HG03139 (cell line): Measurements from ENCODE around the gene CCDC120.

Experiments
- ATAC-seq: cut with Tn5 transposase; IDR thresholded peaks from one replicate; pipeline ENCODE4 v1.9.1; 2021; ENCODE audit not compliant: unreplicated experiment

CCDC120 gene

DNA sequence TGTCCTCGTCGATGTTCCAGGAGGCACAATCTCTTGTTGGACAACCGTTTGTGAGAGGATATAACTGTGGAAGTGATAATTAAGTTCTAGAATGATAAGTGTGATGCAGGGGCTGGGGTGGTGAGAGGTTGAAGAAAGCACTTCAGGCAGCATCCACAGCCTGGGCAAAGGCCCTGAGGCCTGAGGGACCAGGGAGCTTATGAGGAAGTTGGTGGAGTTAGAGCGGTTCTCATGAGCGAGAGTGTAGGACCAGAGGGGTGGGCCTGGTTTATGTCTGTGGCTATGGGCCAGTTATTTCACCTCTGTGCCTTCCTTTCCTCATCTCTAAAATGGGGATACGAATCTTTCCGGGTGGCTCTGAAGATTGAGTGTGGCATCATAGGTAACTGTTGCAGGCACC lies 2.7 kb downstream of the CCDC120 start:
- ATAC-seq, result no peak

DNA sequence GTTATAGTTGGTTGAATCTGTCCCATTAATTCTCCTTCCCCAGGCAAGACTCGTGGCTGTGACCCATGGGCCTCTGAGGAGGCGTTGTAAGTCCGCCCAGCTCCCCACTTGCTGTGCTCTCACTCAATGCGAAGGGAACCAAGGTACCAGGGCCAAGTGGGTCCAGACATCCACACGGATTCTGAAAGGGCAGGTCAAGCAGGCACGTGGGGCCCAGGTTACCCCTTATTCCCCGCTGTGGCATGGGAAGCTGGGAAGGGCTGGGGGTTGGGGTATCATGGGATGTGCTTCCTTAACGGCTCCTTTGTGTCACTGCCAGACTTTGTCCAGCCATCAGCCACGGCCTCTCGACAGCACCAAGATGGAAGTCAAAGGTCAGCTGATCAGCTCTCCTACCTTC lies 3.1 kb downstream of the CCDC120 start:
- ATAC-seq, result no peak

GRCh38 chrX:49063715-49064114 lies 4.9 kb downstream of the CCDC120 start:
- no peak for ATAC-seq

GRCh38 chrX:49064303-49064702 lies 5.5 kb downstream of the CCDC120 start:
- no peak for ATAC-seq

GRCh38 chrX:49064735-49065134 lies 5.9 kb downstream of the CCDC120 start:
- no peak for ATAC-seq

GRCh38 chrX:49066278-49066677 lies 7.5 kb downstream of the CCDC120 start:
- ATAC-seq, result no peak

DNA sequence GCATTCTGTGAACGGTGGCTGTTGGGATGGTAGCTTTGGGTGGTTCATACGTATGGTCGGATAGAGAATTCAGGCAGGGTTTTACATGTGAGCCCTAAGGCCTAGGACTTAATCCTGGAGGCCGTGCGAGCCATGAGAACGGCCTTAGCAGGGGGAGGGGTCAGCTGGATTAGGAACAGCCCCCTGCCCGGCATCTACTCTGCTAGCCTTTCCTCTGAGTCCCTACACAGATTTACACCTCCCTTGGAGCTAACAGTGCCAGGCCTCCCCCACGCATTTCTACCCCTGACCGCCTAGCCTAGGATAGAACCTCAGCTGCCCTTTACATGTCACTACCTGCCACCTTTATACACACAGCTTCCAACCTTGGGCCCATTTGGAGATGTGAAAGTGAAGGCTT lies 7.9 kb downstream of the CCDC120 start:
- no peak for ATAC-seq

DNA sequence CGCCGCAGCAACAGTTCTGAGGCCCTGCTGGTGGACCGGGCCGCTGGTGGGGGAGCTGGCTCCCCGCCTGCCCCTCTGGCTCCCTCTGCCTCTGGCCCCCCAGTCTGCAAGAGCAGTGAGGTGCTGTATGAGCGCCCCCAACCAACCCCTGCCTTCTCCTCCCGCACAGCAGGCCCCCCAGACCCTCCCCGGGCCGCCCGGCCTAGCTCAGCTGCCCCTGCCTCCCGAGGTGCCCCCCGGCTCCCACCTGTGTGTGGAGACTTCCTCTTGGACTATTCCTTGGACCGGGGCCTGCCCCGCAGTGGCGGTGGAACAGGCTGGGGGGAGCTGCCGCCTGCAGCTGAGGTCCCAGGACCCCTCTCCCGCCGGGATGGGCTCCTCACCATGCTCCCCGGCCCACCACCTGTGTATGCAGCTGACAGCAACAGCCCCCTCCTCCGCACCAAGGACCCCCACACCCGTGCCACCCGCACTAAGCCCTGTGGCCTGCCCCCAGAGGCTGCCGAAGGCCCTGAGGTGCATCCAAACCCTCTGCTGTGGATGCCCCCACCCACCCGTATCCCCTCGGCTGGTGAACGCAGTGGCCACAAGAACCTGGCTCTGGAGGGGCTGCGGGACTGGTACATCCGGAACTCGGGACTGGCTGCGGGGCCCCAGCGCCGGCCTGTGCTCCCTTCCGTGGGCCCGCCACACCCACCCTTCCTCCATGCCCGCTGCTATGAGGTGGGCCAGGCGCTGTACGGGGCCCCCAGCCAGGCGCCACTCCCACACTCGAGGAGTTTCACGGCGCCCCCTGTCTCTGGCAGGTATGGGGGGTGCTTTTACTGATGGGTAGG lies 8.7 kb downstream of the CCDC120 start:
- no peak for ATAC-seq

- no peak for ATAC-seq
Observed at GRCh38 chrX:49069038-49069437, 10.2 kb downstream of the CCDC120 start.

- no peak for ATAC-seq
Observed at GRCh38 chrX:49070988-49071387, 12.2 kb downstream of the CCDC120 start.

- ATAC-seq, result no peak
Observed at GRCh38 chrX:49071877-49072711, 13.3 kb downstream of the CCDC120 start.

DNA sequence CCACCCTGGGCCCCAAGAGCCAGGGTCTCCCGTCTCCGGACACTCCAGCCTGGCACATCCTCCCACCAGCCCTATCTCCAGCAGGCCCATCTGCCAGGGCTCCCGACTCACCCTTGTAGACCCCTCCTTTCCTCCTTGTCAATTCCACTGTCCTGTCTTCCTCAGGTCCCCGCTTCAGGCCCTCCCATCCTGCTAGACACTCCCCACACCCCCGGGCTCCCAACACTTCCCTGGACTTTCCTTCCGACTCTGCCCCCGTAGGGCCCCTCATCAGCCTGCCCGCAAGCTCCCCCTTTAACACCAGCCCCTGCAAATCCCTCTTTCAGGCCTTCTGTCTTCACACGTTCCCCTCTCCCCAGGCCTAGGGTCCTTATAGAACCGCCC lies 13.9 kb downstream of the CCDC120 start:
- ATAC-seq, result no peak

DNA sequence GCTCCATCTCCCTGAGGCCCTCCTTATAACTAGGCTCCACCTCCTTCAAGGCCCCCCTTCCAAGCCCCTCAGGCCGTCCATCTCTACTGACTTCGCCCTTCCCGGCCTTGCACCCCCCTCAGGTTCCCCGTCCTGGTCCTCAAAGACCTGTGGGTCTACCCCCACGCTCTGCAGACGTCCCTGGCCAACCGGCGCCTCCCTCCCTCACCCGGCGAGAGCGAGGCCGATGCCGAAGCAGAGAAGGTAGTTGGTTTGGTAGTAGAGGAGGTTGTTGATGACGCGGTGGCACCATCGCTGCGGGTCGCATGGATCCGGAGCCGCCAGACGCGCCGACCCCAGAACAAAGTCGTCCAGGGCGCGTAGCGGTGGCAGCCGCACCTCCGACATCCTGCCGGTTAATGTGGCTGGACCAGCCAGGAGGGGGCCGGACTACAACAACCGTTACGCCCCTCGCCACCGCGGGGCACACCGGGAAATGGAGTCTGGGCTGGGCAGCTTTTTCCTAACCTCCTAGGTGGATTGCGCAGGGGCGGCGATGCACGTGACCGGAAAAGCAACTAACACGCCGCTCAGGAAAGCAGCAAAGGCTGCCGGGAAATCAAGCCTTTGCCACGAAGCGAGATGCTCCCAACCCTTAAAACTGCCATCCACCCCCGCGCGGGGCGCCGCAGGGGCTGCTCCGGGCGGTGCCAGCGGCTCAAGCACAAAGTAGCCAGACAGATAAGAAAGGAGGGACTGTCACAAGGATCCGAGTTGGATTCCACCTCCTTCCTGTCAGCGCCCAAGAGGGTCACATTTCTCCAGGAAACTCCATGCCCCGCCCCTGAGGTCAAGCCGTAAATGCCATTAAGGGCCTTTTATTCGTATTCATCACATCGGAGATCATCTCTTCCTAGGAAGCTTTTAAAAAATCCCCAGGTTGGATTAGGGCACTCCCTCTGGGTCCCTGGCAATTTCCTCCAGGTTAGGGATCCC lies 15.1 kb downstream of the CCDC120 start, which contains the start of gene PRAF2:
TSS of gene PRAF2 (minus strand) at position 402 of the 975 bp plus-strand sequence. CDS start at position 387, 15 bp downstream.
- peak; percentile 93 for ATAC-seq

DNA sequence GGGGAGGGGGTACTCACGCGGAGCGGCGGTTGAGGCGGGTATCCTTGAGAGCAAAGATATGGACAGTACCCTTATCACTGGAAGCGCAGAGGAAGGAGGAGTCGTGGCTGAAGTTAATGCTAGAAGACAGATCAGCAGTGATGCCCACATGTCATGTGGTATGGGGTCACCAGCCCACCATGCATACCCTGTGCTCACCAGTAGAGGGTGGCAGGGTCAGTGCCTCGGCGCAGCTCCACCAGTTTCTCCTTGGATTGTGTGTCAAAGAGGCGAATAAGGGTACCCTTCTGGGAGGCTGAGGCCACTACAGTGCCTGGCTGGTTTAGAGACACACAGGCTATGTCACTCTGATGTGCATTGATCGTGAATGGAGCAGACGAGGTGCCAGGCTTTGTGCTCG lies 16.5 kb downstream of the CCDC120 start:
- no peak for ATAC-seq

DNA sequence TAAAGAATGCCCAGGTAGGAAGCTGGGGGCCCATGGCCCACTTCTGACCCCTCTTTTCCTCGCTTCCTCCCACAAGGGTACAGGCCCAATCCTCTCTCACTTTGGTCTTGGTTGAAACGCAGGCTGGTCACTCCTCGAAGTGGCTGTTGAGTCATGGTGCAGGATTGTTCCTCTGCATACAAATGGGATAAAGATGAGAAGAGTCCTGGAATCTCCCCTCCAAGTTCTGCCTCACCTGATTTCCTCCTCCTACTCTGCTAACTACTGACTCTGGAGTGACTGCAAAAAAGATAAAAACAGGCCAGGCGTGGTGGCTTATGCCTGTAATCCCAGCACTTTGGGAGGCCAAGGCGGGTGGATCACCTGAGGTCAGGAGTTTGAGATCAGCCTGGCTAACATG lies 19.1 kb downstream of the CCDC120 start:
- ATAC-seq, result no peak

- ATAC-seq, result peak; percentile 73
Observed at GRCh38 chrX:49079489-49080428, 21.0 kb downstream of the CCDC120 start, which contains the start of gene WDR45. WDR45 (minus strand) TSS chrX:49079887; CDS start chrX:49078095, 1,792 bp downstream.

GRCh38 chrX:49082271-49082871 lies 23.6 kb downstream of the CCDC120 start:
- ATAC-seq, result no peak

GRCh38 chrX:49089553-49089952 lies 30.8 kb downstream of the CCDC120 start:
- no peak for ATAC-seq

DNA sequence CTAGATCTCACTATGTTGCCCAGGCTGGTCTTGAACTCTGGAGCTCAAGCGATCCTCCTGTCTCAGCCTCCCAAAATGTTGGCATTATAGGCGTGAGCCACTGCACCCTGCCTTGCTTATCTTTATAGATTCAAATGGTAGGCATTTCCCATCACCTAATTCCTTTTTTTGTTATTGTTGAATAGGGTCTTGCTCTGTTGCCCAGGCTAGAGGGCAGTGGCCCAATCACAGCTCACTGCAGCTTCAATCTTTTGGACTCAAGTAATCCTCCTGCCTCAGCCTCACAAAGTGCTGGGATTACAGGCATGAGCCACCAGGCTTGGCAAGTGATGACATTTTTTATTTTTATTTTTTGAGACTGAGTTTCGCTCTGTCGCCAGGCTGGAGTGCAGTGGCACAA lies 37.6 kb downstream of the CCDC120 start:
- no peak for ATAC-seq
